GM12892 (cell line): ENCODE results near the gene OR6J1.

Source experiments
- POLR2A ChIP-seq: IDR thresholded peaks from 2 replicates; pipeline ENCODE4 v1.6.1; 2011; ENCODE audit warnings: low read depth, low read length, control low read depth
- POLR2AphosphoS5 ChIP-seq: IDR thresholded peaks from 2 replicates; pipeline ENCODE4 v1.6.1; 2011; ENCODE audit warnings: low read depth, low read length, control low read depth

- no peak for TF ChIP-seq POLR2AphosphoS5
- no peak for TF ChIP-seq POLR2A
These were observed 12.1 kb upstream of the OR6J1 start for GRCh38 chr14:22656226-22656625.
